DND-41 (cell line): ENCODE results near the gene TFF3.
"Not testable (repeated sequence)": the region's sequence is repeated elsewhere in the genome, so short reads cannot be mapped to it uniquely, and the experiment has no call there.

Experiments
- ATAC-seq: fragments of 200-7000 bp; cut with Tn5 transposase; 3 replicates; pipeline ENCODE4 v1.9.1; 2021; ENCODE audit warnings: low read depth; ENCODE audit not compliant: insufficient read depth
- DNase-seq: peaks from one replicate; pipeline ENCODE4 v3.0.0-alpha.2; 2020
- H2AFZ ChIP-seq: 2 replicates; pipeline ENCODE4 v1.6.0; 2012; ENCODE audit warnings: low read depth, low read length
- H3K27ac ChIP-seq: 2 replicates; pipeline ENCODE4 v1.5.1; 2012; ENCODE audit warnings: low read length, inconsistent platforms
- H3K27me3 ChIP-seq: fragments of 200-600 bp; sonication (generic); 2 replicates; pipeline ENCODE4 v1.6.0; 2012; ENCODE audit warnings: low read length, mild to moderate bottlenecking, inconsistent platforms; ENCODE audit not compliant: insufficient read depth, poor library complexity
- H3K36me3 ChIP-seq: 2 replicates; pipeline ENCODE4 v1.5.1; 2012; ENCODE audit warnings: low read length, inconsistent platforms; ENCODE audit not compliant: insufficient read depth
- H3K4me1 ChIP-seq: 2 replicates; pipeline ENCODE4 v1.5.1; 2012; ENCODE audit warnings: mild to moderate bottlenecking, low read length; ENCODE audit not compliant: insufficient read depth
- H3K4me2 ChIP-seq: 2 replicates; pipeline ENCODE4 v1.6.0; 2012; ENCODE audit warnings: mild to moderate bottlenecking, moderate library complexity, low read length, inconsistent platforms; ENCODE audit not compliant: insufficient read depth
- H3K4me3 ChIP-seq, 2 experiments: fragments of 200-600 bp in 1 of 2; shearing (Covaris generic) in 1 of 2; 2 replicates each; pipeline ENCODE4 v1.5.1; 2012 to 2016; ENCODE audit warnings: inconsistent platforms in 2 of 2, low read length in 2 of 2, mild to moderate bottlenecking in 2 of 2, low read depth in 1 of 2, moderate library complexity in 1 of 2
- H3K79me2 ChIP-seq: 2 replicates; pipeline ENCODE4 v1.6.0; 2012; ENCODE audit warnings: low read length, inconsistent platforms; ENCODE audit not compliant: insufficient read depth
- H3K9ac ChIP-seq: 2 replicates; pipeline ENCODE4 v1.6.0; 2012; ENCODE audit warnings: low read depth, mild to moderate bottlenecking, inconsistent platforms, low read length, moderate library complexity
- H3K9me3 ChIP-seq: 2 replicates; pipeline ENCODE4 v1.5.1; 2012; ENCODE audit warnings: low read length, moderate library complexity, mild to moderate bottlenecking, inconsistent platforms; ENCODE audit not compliant: insufficient read depth, severe bottlenecking
- H4K20me1 ChIP-seq: 2 replicates; pipeline ENCODE4 v1.6.0; 2012; ENCODE audit warnings: low read length; ENCODE audit not compliant: insufficient read depth
- EZH2 ChIP-seq: IDR thresholded peaks from 3 replicates; pipeline ENCODE4 v1.6.1; 2012; ENCODE audit warnings: borderline replicate concordance, low read depth, mild to moderate bottlenecking, moderate library complexity, low read length, inconsistent platforms; ENCODE audit not compliant: severe bottlenecking
- TF ChIP-seq, protein P1 (sequence below): IDR thresholded peaks from 2 replicates; pipeline ENCODE4 v1.5.1; 2012; ENCODE audit warnings: borderline replicate concordance, low read length, moderate library complexity, mild to moderate bottlenecking; ENCODE audit not compliant: poor library complexity, severe bottlenecking; ENCODE audit errors: extremely low read depth

Gene TFF3

GRCh38 chr21:42293649-42294272 lies 21.4 kb downstream of the TFF3 start:
- H3K79me2 ChIP-seq, result no peaks in the 10 kb centered on the region
- peaks cover 68% of the 10 kb centered on the region for H3K36me3 ChIP-seq
- no peak overlapping the region for H3K27ac ChIP-seq
- no peaks in the 10 kb centered on the region; the same call in 1 of the 2 replicates for H4K20me1 ChIP-seq
- no peak overlapping the region for H3K4me3 ChIP-seq
- H3K27me3 ChIP-seq, result no peaks in the 10 kb centered on the region
- no peaks in the 10 kb centered on the region for H3K9me3 ChIP-seq
- H3K4me2 ChIP-seq, result no peak overlapping the region
- no peak for DNase-seq
- H3K9ac ChIP-seq, result no peak overlapping the region
- no peaks in the 10 kb centered on the region for H3K4me1 ChIP-seq
- ATAC-seq, result no peak
- TF ChIP-seq, protein P1, sequence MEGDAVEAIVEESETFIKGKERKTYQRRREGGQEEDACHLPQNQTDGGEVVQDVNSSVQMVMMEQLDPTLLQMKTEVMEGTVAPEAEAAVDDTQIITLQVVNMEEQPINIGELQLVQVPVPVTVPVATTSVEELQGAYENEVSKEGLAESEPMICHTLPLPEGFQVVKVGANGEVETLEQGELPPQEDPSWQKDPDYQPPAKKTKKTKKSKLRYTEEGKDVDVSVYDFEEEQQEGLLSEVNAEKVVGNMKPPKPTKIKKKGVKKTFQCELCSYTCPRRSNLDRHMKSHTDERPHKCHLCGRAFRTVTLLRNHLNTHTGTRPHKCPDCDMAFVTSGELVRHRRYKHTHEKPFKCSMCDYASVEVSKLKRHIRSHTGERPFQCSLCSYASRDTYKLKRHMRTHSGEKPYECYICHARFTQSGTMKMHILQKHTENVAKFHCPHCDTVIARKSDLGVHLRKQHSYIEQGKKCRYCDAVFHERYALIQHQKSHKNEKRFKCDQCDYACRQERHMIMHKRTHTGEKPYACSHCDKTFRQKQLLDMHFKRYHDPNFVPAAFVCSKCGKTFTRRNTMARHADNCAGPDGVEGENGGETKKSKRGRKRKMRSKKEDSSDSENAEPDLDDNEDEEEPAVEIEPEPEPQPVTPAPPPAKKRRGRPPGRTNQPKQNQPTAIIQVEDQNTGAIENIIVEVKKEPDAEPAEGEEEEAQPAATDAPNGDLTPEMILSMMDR, result no peak
- no peak for TF ChIP-seq EZH2
- H2AFZ ChIP-seq, result no peak overlapping the region

GRCh38 chr21:42292563-42293142 lies 22.6 kb downstream of the TFF3 start:
- not testable (repeated sequence) for H2AFZ ChIP-seq, H3K27ac ChIP-seq, H3K9me3 ChIP-seq, DNase-seq, H3K9ac ChIP-seq, H3K4me1 ChIP-seq, H3K4me3 ChIP-seq, H4K20me1 ChIP-seq, ATAC-seq, H3K4me2 ChIP-seq, H3K79me2 ChIP-seq, H3K27me3 ChIP-seq
- peaks cover 73% of the 10 kb centered on the region for H3K36me3 ChIP-seq

DNA sequence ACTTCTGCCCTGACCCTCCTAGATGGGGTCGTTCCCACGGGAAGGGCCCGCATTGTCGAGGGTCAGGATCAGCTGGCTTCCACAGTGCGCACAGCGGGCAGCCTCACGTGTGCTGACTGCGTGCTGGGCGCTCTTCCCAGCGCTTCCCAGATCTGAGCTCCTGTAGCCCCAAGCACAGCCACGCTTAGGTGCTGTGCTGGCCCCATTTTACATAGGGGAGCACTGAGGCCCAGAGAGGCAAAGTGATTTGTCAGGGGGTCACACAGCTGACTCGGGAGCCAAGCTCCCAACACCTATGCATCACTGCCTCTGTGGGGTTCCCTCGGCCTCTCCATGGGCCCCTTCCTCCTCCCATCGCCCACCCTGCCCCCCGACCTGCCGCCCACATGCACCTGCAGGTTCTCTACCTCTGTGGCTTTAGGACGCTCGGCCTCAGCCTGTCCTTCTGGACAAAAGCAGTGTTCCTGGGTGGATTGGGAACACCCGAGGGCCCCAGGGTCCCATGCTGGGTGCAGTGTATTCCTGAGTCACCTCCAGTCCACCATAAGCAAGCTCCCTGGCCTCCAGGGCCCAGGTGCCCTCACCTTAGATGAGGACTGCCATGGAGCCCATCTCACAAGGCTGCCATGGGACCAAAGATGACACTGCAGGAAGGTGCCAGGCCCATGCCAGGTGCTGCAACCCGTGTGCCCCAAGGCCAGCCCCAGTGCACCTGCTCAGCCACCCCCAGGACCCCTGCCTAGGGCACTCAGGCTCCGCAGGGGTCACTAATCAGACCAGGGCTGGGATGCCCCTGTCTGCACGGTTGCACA lies 23.3 kb downstream of the TFF3 start:
- Histone ChIP-seq H3K79me2 (no peaks in the 10 kb centered on the region), H3K27me3 (no peaks in the 10 kb centered on the region), H3K27ac (no peak overlapping the region), H3K4me3 (no peak overlapping the region), H3K9ac (no peak overlapping the region), H3K9me3 (no peaks in the 10 kb centered on the region), H3K4me2 (no peak overlapping the region), H3K4me1 (no peaks in the 10 kb centered on the region), H4K20me1 (no peaks in the 10 kb centered on the region; the same call in 1 of the 2 replicates), H2AFZ (no peak overlapping the region), H3K36me3 (peaks cover 73% of the 10 kb centered on the region)
- TF ChIP-seq, protein P1, result no peak
- TF ChIP-seq EZH2, result no peak
- DNase-seq (no peak), ATAC-seq (peak; percentile 40)
